ENCODE data around the gene EXD2. TPM values are rescaled to one million over a fixed set of nuclear protein-coding genes. Genes with fewer than 3 reads are reported as not detected.

The EXD2 gene
- total and polyA plus RNA-seq, 2 experiments from 2014 or later: 10.3 to 23.3 TPM

DNA sequence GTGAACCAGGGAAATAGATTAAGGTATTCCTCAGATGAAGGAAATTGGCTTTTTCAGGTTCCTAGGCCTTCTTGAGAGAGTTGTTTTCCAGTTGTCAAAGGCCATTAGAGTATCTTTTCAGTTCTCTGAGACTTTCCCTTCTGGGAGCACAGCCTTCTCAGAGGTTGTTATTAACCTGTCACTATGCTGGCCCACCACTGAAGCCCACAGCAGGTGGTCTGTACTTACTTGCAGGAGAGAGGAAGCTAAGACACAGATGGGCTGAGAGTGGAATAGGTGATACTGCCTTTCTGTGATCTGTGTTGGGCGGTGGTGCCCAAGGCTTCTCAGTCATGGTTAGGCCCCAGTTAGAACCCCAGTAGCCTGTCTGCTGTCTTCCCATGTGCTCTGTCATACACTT, 45.8 kb downstream of the EXD2 start (continued):
- TF ChIP-seq, protein P1, sequence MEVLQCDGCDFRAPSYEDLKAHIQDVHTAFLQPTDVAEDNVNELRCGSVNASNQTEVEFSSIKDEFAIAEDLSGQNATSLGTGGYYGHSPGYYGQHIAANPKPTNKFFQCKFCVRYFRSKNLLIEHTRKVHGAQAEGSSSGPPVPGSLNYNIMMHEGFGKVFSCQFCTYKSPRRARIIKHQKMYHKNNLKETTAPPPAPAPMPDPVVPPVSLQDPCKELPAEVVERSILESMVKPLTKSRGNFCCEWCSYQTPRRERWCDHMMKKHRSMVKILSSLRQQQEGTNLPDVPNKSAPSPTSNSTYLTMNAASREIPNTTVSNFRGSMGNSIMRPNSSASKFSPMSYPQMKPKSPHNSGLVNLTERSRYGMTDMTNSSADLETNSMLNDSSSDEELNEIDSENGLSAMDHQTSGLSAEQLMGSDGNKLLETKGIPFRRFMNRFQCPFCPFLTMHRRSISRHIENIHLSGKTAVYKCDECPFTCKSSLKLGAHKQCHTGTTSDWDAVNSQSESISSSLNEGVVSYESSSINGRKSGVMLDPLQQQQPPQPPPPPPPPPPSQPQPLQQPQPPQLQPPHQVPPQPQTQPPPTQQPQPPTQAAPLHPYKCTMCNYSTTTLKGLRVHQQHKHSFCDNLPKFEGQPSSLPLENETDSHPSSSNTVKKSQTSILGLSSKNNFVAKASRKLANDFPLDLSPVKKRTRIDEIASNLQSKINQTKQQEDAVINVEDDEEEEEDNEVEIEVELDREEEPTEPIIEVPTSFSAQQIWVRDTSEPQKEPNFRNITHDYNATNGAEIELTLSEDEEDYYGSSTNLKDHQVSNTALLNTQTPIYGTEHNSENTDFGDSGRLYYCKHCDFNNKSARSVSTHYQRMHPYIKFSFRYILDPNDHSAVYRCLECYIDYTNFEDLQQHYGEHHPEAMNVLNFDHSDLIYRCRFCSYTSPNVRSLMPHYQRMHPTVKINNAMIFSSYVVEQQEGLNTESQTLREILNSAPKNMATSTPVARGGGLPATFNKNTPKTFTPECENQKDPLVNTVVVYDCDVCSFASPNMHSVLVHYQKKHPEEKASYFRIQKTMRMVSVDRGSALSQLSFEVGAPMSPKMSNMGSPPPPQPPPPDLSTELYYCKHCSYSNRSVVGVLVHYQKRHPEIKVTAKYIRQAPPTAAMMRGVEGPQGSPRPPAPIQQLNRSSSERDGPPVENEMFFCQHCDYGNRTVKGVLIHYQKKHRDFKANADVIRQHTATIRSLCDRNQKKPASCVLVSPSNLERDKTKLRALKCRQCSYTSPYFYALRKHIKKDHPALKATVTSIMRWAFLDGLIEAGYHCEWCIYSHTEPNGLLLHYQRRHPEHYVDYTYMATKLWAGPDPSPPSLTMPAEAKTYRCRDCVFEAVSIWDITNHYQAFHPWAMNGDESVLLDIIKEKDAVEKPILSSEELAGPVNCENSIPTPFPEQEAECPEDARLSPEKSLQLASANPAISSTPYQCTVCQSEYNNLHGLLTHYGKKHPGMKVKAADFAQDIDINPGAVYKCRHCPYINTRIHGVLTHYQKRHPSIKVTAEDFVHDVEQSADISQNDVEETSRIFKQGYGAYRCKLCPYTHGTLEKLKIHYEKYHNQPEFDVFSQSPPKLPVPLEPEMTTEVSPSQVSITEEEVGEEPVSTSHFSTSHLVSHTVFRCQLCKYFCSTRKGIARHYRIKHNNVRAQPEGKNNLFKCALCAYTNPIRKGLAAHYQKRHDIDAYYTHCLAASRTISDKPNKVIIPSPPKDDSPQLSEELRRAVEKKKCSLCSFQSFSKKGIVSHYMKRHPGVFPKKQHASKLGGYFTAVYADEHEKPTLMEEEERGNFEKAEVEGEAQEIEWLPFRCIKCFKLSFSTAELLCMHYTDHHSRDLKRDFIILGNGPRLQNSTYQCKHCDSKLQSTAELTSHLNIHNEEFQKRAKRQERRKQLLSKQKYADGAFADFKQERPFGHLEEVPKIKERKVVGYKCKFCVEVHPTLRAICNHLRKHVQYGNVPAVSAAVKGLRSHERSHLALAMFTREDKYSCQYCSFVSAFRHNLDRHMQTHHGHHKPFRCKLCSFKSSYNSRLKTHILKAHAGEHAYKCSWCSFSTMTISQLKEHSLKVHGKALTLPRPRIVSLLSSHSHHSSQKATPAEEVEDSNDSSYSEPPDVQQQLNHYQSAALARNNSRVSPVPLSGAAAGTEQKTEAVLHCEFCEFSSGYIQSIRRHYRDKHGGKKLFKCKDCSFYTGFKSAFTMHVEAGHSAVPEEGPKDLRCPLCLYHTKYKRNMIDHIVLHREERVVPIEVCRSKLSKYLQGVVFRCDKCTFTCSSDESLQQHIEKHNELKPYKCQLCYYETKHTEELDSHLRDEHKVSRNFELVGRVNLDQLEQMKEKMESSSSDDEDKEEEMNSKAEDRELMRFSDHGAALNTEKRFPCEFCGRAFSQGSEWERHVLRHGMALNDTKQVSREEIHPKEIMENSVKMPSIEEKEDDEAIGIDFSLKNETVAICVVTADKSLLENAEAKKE (CRISPR knock-in tag; IDR thresholded peaks at IDR 0.05): no peak
- TF ChIP-seq EZH2 (IDR thresholded peaks at IDR 0.05; ENCODE audit: low read depth, unreplicated experiment) (no peak), ZNF331 (CRISPR knock-in tag; IDR thresholded peaks at IDR 0.05; ENCODE audit: low read depth) (no peak), CREB1 (CRISPR knock-in tag; IDR thresholded peaks at IDR 0.05; ENCODE audit: low read depth) (no peak), JUNB (IDR thresholded peaks at IDR 0.05; ENCODE audit: unreplicated experiment) (no peak), STAT1 (IDR thresholded peaks at IDR 0.05; ENCODE audit: unreplicated experiment) (no peak)
- TF ChIP-seq, protein P2, sequence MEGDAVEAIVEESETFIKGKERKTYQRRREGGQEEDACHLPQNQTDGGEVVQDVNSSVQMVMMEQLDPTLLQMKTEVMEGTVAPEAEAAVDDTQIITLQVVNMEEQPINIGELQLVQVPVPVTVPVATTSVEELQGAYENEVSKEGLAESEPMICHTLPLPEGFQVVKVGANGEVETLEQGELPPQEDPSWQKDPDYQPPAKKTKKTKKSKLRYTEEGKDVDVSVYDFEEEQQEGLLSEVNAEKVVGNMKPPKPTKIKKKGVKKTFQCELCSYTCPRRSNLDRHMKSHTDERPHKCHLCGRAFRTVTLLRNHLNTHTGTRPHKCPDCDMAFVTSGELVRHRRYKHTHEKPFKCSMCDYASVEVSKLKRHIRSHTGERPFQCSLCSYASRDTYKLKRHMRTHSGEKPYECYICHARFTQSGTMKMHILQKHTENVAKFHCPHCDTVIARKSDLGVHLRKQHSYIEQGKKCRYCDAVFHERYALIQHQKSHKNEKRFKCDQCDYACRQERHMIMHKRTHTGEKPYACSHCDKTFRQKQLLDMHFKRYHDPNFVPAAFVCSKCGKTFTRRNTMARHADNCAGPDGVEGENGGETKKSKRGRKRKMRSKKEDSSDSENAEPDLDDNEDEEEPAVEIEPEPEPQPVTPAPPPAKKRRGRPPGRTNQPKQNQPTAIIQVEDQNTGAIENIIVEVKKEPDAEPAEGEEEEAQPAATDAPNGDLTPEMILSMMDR (conservative IDR thresholded peaks at IDR 0.05; ENCODE audit: low read depth in 2 of 2): no peak
- TF ChIP-seq, protein P3, sequence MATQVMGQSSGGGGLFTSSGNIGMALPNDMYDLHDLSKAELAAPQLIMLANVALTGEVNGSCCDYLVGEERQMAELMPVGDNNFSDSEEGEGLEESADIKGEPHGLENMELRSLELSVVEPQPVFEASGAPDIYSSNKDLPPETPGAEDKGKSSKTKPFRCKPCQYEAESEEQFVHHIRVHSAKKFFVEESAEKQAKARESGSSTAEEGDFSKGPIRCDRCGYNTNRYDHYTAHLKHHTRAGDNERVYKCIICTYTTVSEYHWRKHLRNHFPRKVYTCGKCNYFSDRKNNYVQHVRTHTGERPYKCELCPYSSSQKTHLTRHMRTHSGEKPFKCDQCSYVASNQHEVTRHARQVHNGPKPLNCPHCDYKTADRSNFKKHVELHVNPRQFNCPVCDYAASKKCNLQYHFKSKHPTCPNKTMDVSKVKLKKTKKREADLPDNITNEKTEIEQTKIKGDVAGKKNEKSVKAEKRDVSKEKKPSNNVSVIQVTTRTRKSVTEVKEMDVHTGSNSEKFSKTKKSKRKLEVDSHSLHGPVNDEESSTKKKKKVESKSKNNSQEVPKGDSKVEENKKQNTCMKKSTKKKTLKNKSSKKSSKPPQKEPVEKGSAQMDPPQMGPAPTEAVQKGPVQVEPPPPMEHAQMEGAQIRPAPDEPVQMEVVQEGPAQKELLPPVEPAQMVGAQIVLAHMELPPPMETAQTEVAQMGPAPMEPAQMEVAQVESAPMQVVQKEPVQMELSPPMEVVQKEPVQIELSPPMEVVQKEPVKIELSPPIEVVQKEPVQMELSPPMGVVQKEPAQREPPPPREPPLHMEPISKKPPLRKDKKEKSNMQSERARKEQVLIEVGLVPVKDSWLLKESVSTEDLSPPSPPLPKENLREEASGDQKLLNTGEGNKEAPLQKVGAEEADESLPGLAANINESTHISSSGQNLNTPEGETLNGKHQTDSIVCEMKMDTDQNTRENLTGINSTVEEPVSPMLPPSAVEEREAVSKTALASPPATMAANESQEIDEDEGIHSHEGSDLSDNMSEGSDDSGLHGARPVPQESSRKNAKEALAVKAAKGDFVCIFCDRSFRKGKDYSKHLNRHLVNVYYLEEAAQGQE (IDR thresholded peaks at IDR 0.05; ENCODE audit: unreplicated experiment): no peak

All from GM23338 (cell line).